GM19025 (cell line): ENCODE results near the gene SAMD4B.
"Not testable (repeated sequence)": the region's sequence is repeated elsewhere in the genome, so short reads cannot be mapped to it uniquely, and the experiment has no call there.

ENCODE experiments used
- ATAC-seq: cut with Tn5 transposase; IDR thresholded peaks from one replicate; pipeline ENCODE4 v1.9.1; 2021; ENCODE audit warnings: mild to moderate bottlenecking, low read depth, moderate library complexity; ENCODE audit not compliant: unreplicated experiment

Gene SAMD4B

GRCh38 chr19:39341719-39342604 lies at the start of gene SAMD4B:
TSS of gene SAMD4B (plus strand) at chr19:39342421. CDS start at chr19:39356894, 14,473 bp downstream.
- peak; percentile 90 for ATAC-seq

- no peak for ATAC-seq
These were observed 48.8 kb upstream of the SAMD4B start for GRCh38 chr19:39293394-39293793.

GRCh38 chr19:39296055-39296645 lies 46.1 kb upstream of the SAMD4B start, which contains the start of gene IFNL1:
TSS of gene IFNL1 (plus strand) at chr19:39296407. CDS start at chr19:39296422, 15 bp downstream.
- no peak for ATAC-seq

GRCh38 chr19:39296906-39297305 lies 45.3 kb upstream of the SAMD4B start:
- ATAC-seq: no peak

GRCh38 chr19:39297931-39298634 lies 44.1 kb upstream of the SAMD4B start:
- no peak for ATAC-seq

GRCh38 chr19:39299404-39299803 lies 42.8 kb upstream of the SAMD4B start:
- ATAC-seq: no peak

- no peak for ATAC-seq
These were observed 42.4 kb upstream of the SAMD4B start for GRCh38 chr19:39299832-39300231.

- ATAC-seq: no peak
These were observed 41.2 kb upstream of the SAMD4B start for GRCh38 chr19:39301021-39301420.

- no peak for ATAC-seq
These were observed 40.7 kb upstream of the SAMD4B start for GRCh38 chr19:39301562-39301961.

GRCh38 chr19:39303373-39304184 lies 38.6 kb upstream of the SAMD4B start:
- no peak for ATAC-seq

GRCh38 chr19:39304185-39304513 lies 38.1 kb upstream of the SAMD4B start:
- no peak for ATAC-seq

- ATAC-seq: no peak
These were observed 37.3 kb upstream of the SAMD4B start for GRCh38 chr19:39304701-39305571.

- no peak for ATAC-seq
These were observed 36.1 kb upstream of the SAMD4B start for GRCh38 chr19:39306075-39306474.

GRCh38 chr19:39307046-39307821 lies 35.0 kb upstream of the SAMD4B start:
- ATAC-seq: no peak

- ATAC-seq: no peak
These were observed 34.2 kb upstream of the SAMD4B start for GRCh38 chr19:39307822-39308530.

- ATAC-seq: no peak
These were observed 33.5 kb upstream of the SAMD4B start for GRCh38 chr19:39308531-39309304.

- ATAC-seq: not testable (repeated sequence)
These were observed 32.9 kb upstream of the SAMD4B start for GRCh38 chr19:39309305-39309670.
